Small intestine (tissue), 7 donors: ENCODE results near the gene NTN1. TPM values are rescaled to one million over a fixed set of nuclear protein-coding genes. Genes with fewer than 3 reads are reported as not detected.
A peak's percentile ranks its signal among the peaks of the same experiment; 100 is the strongest.

Experiments used
- DNase-seq, 2 donors: peaks; one replicate each; pipeline versions ENCODE4 v3.0.0 to v3.0.0-alpha.2; 2013
- FAIRE-seq: peaks from 2 replicates; lab custom pipeline; 2012; peaks lifted over from hg19 to GRCh38; lab: Jason Lieb, UNC
- H3K27ac ChIP-seq, 3 donors: one replicate each; pipeline ENCODE4 v1.5.1; 2013; ENCODE audit warnings: low read length in 2 of 3, mild to moderate bottlenecking in 2 of 3, control low read depth in 1 of 3, inconsistent platforms in 1 of 3, low read depth in 1 of 3, moderate library complexity in 1 of 3
- H3K27me3 ChIP-seq, 3 donors: one replicate each; pipeline ENCODE4 v1.6.1; 2013; ENCODE audit warnings: low read length in 3 of 3, inconsistent platforms in 1 of 3; ENCODE audit not compliant: control insufficient read depth in 3 of 3, insufficient read depth in 3 of 3
- H3K36me3 ChIP-seq, 3 donors: one replicate each; pipeline ENCODE4 v1.6.1; 2013; ENCODE audit warnings: low read length in 3 of 3, inconsistent platforms in 1 of 3, low read depth in 1 of 3, mild to moderate bottlenecking in 1 of 3, moderate library complexity in 1 of 3; ENCODE audit not compliant: control insufficient read depth in 3 of 3, insufficient read depth in 2 of 3
- H3K4me1 ChIP-seq, 3 donors: one replicate each; pipeline ENCODE4 v1.6.1; 2013; ENCODE audit warnings: low read length in 2 of 3, inconsistent platforms in 1 of 3, low read depth in 1 of 3, mild to moderate bottlenecking in 1 of 3, moderate library complexity in 1 of 3; ENCODE audit not compliant: control insufficient read depth in 3 of 3, insufficient read depth in 2 of 3
- H3K4me3 ChIP-seq, 3 donors: one replicate each; pipeline ENCODE4 v1.5.1; 2013; ENCODE audit warnings: low read length in 3 of 3, control low read depth in 1 of 3, inconsistent platforms in 1 of 3, low read depth in 1 of 3, mild to moderate bottlenecking in 1 of 3, moderate library complexity in 1 of 3
- H3K9me3 ChIP-seq, 2 donors: one replicate each; pipeline ENCODE4 v1.6.1; 2013; ENCODE audit warnings: low read depth in 1 of 2, low read length in 1 of 2; ENCODE audit not compliant: control insufficient read depth in 2 of 2, insufficient read depth in 1 of 2
- WGBS, 3 donors: extraction: QIAGEN DNeasy Blood & Tissue Kit; methylation state at CpG; one replicate each; pipeline ENCODE4 v1.1.7; 2013; 5-methylcytosine and 5-hydroxymethylcytosine counted together
- polyA plus RNA-seq, 4 donors: library from polyadenylated mRNA; stranded (reverse) in 3 of 4; unstranded in 1 of 4; fragments of 200-250 nt in 3 of 4; fragments of 120-200 nt in 1 of 4; gene quantifications; one replicate each; pipeline versions ENCODE4 v1.2.1 to v1.2.3, GENCODE V29; 2013
- donor health status: healthy with polysubstance abuse.
- donor health status: control.
- donor health status: control.
- donor health status: Bipolar disorder and iron deficiency.
- donor health status: healthy.

NTN1 gene
- polyA plus RNA-seq, 4 donors: 0.22 to 13.2 (median 2.6) TPM

DNA sequence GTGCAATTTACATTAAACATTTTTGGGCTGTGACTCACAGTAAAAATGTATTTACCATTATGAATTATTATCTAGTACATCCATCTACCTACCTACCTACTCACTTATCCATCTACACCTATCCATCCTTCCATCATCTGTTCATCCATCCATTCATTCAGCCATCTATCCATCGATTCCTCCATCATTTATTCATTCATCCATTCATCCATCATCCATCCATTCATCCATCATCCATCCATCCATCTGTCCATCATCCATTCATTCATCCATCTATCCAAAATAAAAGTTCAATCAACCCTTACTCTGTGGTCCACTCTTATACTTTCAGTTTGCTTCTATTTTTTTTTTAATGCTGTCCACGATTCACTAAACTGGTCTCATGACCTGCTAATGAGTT, 118.4 kb downstream of the NTN1 start:
- Histone ChIP-seq H3K4me1 (peaks cover 0 to 11% (median 0%) of the 10 kb centered on the region in 3 donors), H3K36me3 (no peaks in the 10 kb centered on the region), H3K27ac (no peak overlapping the region), H3K4me3 (no peak overlapping the region), H3K9me3 (no peaks in the 10 kb centered on the region), H3K27me3 (no peaks in the 10 kb centered on the region)
- DNase-seq: no peak
- WGBS, 3 donors: 68 to 80% (median 69%) methylated on average over 2 of the region's 2 CpGs
- FAIRE-seq: no peak

DNA sequence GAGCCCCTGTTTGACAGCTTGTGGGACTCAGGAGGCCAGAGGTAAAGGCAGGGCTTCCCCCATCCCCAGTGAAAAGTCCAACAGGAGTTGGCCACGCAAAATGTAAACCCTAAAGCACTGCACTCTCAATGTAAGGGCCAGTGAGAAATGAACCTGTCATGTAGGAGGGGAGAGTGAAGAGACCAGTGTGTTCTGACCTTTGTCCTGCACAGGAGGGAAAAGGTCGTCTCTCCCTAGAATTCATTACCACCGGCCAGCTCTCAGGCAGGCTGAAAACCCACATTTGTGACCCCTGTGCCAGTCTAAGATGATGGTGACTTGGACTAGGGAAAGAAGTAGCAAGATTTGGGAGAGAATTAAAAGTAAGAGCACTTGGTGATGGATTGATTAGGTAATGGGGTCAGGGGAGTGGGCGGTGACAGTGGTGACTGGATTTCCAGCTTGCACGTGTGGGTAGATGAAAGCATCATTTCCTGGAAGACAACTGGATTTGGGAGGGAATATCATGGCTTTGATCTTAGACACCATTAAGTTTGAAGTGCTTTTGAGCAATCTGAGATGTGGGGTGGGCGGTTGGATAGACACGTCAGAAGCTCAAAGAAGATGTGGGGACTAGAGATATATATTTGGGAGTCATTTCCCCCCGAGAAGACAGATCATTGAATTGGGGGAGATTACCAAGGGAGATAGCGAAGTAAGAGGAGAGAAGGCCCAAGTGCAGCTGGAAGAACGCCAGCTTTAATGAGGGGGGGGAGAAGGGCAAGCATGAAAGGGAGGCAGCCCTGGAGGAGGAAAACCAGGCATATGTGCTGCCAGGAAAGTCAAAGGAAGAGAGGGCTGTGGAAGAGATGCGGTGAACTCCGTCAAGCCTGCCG, 119.5 kb downstream of the NTN1 start:
- no peak for FAIRE-seq
- Histone ChIP-seq H3K9me3 (no peaks in the 10 kb centered on the region), H3K36me3 (no peaks in the 10 kb centered on the region), H3K4me1 (peaks cover 0 to 15% (median 0%) of the 10 kb centered on the region in 3 donors), H3K27me3 (no peaks in the 10 kb centered on the region), H3K4me3 (no peak overlapping the region), H3K27ac (no peak overlapping the region)
- WGBS, 3 donors: 72 to 76% (median 72%) methylated on average over 13 of the region's 13 CpGs
- no peak for DNase-seq

DNA sequence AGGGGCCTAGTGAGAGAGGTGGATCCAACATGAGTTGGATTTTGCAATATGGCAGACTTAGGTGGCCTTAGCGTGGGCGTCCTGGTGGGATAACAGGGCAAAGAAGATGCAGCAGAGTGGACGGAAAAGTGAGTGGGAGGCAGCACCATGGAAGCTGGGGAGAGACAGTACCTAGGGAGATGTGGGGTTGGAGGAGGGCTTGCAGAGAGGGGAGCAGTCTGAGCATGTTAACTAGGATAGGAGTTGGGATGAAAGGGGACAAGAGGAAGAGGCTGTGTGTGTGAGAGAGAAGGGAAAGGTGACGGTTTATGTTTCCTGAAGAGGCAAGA, 120.1 kb downstream of the NTN1 start:
- FAIRE-seq (no peak), DNase-seq (no peak)
- Histone ChIP-seq H3K9me3 (no peaks in the 10 kb centered on the region), H3K27ac (no peak overlapping the region), H3K4me1 (peaks cover 0 to 15% (median 0%) of the 10 kb centered on the region in 3 donors), H3K36me3 (no peaks in the 10 kb centered on the region), H3K4me3 (no peak overlapping the region), H3K27me3 (no peaks in the 10 kb centered on the region)
- 91 to 95% (median 92%) methylated on average over 4 of the region's 4 CpGs for WGBS, 3 donors

DNA sequence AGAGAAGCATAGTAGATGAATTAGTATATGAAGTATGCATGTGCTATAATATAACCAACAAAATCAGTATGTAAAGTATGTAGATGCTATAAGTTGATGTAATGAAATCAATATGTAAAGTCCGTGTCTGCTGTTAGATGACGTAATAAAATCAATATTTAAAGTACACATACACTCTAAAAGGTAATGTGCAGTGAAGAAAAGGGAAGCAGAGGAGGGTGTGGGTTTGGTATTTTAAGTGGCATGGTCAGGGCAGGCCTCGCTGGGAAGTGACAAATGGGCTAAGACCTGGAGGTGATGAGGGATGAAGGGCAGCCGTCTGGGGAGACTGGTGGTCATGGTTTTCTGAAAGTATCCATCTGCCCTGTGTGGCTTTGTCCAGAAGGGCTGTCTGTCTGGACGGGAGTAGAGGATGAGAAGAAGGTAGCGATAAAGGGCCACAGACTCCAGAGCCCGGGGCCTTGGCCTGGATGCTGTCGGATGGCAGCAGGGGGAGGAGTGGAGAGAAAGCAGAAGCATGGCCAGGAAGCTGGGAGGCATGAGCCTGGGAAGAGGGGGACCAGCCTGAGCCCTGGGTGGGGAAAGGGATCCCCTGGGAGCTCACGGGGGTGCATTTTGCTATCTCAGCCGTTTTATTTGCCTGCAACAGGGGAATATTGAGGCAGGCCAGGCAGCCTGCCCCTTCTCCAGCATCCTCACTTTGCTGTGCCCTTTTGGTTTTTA, 121.6 kb downstream of the NTN1 start:
- no peaks in the 10 kb centered on the region for H3K27me3 ChIP-seq
- no peaks in the 10 kb centered on the region for H3K36me3 ChIP-seq
- FAIRE-seq (no peak), DNase-seq (peak in 1 of 2 donors; percentile 9)
- H3K27ac ChIP-seq: no peak overlapping the region
- H3K9me3 ChIP-seq: no peaks in the 10 kb centered on the region
- 73 to 81% (median 80%) methylated on average over 10 of the region's 10 CpGs for WGBS, 3 donors
- H3K4me3 ChIP-seq: no peak overlapping the region
- H3K4me1 ChIP-seq: peaks cover 0 to 15% (median 0%) of the 10 kb centered on the region in 3 donors

DNA sequence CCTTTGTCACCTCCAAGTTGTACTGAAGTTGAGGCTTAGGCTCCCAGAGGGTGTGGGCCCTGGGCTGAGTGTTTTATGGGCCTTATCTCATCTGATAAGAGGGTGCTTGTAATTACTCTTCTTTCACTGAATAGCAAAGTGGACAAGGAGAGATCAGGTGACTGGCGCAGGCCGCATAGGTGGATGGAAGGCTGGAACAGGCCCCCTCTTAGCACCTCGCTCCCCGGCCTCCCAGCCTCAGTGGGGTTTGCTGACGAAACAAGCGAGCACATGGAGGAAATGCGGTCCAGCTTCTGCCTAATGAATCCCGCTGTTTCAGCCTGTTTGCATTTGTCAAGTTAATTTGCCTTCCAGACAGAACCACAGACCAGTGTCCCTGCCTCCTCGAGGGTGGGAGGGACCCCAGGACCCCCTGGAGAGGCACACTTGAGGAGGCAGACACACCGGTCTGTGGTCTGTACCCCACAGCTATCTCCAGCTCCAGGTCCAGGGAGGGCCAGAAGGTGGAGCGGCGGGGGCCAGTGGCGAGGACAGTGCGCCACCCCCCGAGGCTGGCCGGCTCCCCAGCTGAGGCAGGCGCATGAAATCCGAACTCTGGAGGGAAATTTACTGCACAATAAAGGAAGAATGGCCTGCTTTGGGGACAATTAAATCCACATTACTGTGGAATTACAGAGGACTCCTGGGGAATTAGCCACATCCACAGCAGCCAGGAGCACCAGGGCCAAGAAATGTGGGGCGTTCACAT, 123.4 kb downstream of the NTN1 start:
- FAIRE-seq (no peak), DNase-seq (peak; percentile 76 to 82)
- no peak overlapping the region for H3K4me3 ChIP-seq
- no peaks in the 10 kb centered on the region for H3K9me3 ChIP-seq
- 54 to 76% (median 56%) methylated on average over 19 of the region's 19 CpGs for WGBS, 3 donors
- H3K27me3 ChIP-seq: no peaks in the 10 kb centered on the region
- no peak overlapping the region for H3K27ac ChIP-seq
- no peaks in the 10 kb centered on the region for H3K36me3 ChIP-seq
- H3K4me1 ChIP-seq: peaks cover 0 to 26% (median 4%) of the 10 kb centered on the region in 3 donors

DNA sequence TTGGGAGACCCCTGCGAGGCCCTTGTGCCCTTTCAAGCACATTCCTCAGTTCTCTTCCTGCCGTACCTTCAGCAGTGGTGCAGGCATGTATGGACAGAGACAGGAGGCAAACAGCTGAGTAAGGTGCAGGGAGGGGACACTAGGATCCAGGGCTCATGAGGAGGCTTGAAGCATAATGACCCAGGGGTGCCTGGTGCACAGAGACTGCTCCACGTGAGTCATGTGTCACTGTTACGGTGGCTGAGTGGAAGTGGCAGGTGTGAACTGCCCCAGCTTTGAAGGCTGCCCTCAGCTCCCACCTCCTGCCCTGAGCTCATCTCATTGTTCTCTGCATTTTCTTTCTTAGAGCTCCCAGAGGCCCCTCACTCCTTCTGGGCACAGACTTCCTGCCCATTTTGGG, 124.8 kb downstream of the NTN1 start:
- Histone ChIP-seq H3K27me3 (no peaks in the 10 kb centered on the region), H3K4me3 (no peak overlapping the region), H3K4me1 (peaks cover 0 to 33% (median 7%) of the 10 kb centered on the region in 3 donors), H3K36me3 (no peaks in the 10 kb centered on the region), H3K27ac (no peak overlapping the region), H3K9me3 (no peaks in the 10 kb centered on the region)
- DNase-seq (no peak), FAIRE-seq (no peak)
- 62 to 80% (median 77%) methylated on average over 4 of the region's 4 CpGs for WGBS, 3 donors

- Histone ChIP-seq H3K4me1 (peaks cover 0 to 34% (median 7%) of the 10 kb centered on the region in 3 donors), H3K9me3 (peaks cover 0 to 2% of the 10 kb centered on the region in 2 donors), H3K36me3 (no peaks in the 10 kb centered on the region), H3K27ac (peak overlapping the region in 2 of 3 donors; percentile 47 to 59), H3K4me3 (no peak overlapping the region), H3K27me3 (no peaks in the 10 kb centered on the region)
- WGBS, 3 donors: 18 to 59% (median 51%) methylated on average over 6 of the region's 6 CpGs
- peak; percentile 59 to 63 for DNase-seq
- FAIRE-seq: no peak
Observed at GRCh38 chr17:9148905-9149525, 127.7 kb downstream of the NTN1 start.
